HEK293 (cell line): ENCODE results near the gene PDLIM5.

ENCODE experiments used
- CTCF ChIA-PET: fragments of 350-600 bp; formaldehyde crosslinking; extraction: SDS; loops from one replicate; lab custom pipeline; 2021; ENCODE audit warnings: antibody characterized with exemption; lab: Yijun Ruan, JAX
- POLR2A ChIA-PET: fragments of 300-600 bp; formaldehyde crosslinking; extraction: SDS; loops from one replicate; lab custom pipeline; 2020; ENCODE audit warnings: antibody characterized with exemption, inconsistent platforms; lab: Yijun Ruan, JAX
- H3K27ac ChIP-seq: fragments of 200-500 bp; sonication (Bioruptor generic); 2 replicates; pipeline ENCODE4 v1.5.1; 2014; ENCODE audit warnings: low read depth, low read length, control low read depth, inconsistent platforms; ENCODE audit errors: extremely low read depth
- H3K36me3 ChIP-seq, 2 experiments: fragments of 200-500 bp in 1 of 2; sonication (Bioruptor generic) in 1 of 2; 1 replicate in 1 of 2; 2 replicates in 1 of 2; pipeline ENCODE4 v1.5.1; 2014 to 2017; ENCODE audit warnings: inconsistent platforms in 2 of 2, low read length in 2 of 2; ENCODE audit not compliant: control insufficient read depth in 2 of 2, insufficient read depth in 1 of 2
- H3K4me1 ChIP-seq: fragments of 200-500 bp; sonication (Bioruptor generic); 2 replicates; pipeline ENCODE4 v1.5.1; 2014; ENCODE audit warnings: mild to moderate bottlenecking, low read length, inconsistent platforms; ENCODE audit not compliant: control insufficient read depth, insufficient read depth
- H3K4me3 ChIP-seq: 2 replicates; pipeline ENCODE4 v1.5.1; 2011; ENCODE audit warnings: low read depth, mild to moderate bottlenecking, control low read depth, low read length, moderate library complexity
- H3K9me3 ChIP-seq: fragments of 200-500 bp; sonication (Bioruptor generic); 2 replicates; pipeline ENCODE4 v1.5.1; 2014; ENCODE audit warnings: low read depth, low read length, inconsistent platforms; ENCODE audit not compliant: control insufficient read depth, insufficient read depth
- FEZF1 ChIP-seq: fragments of 450-650 bp; formaldehyde crosslinking; IDR thresholded peaks from 2 replicates; pipeline ENCODE4 v1.5.1; 2016; ENCODE audit warnings: missing biosample characterization, missing genetic modification characterization
- HIC1 ChIP-seq: fragments of 450-650 bp; formaldehyde crosslinking; IDR thresholded peaks from 2 replicates; pipeline ENCODE4 v1.5.1; 2016; ENCODE audit warnings: missing biosample characterization, missing genetic modification characterization
- KLF16 ChIP-seq: fragments of 450-650 bp; formaldehyde crosslinking; IDR thresholded peaks from 2 replicates; pipeline ENCODE4 v1.5.1; 2017; ENCODE audit warnings: missing biosample characterization, missing genetic modification characterization
- ZNF114 ChIP-seq: fragments of 450-650 bp; formaldehyde crosslinking; IDR thresholded peaks from 2 replicates; pipeline ENCODE4 v1.5.0; 2017; ENCODE audit warnings: missing biosample characterization, missing genetic modification characterization
- ZNF2 ChIP-seq: fragments of 450-650 bp; formaldehyde crosslinking; IDR thresholded peaks from 2 replicates; pipeline ENCODE4 v1.5.1; 2016; ENCODE audit warnings: missing biosample characterization, missing genetic modification characterization
- ZNF311 ChIP-seq: fragments of 450-650 bp; formaldehyde crosslinking; IDR thresholded peaks from 2 replicates; pipeline ENCODE4 v1.5.1; 2017; ENCODE audit warnings: missing biosample characterization, missing genetic modification characterization, borderline replicate concordance
- ZNF324 ChIP-seq: fragments of 450-650 bp; formaldehyde crosslinking; IDR thresholded peaks from 2 replicates; pipeline ENCODE4 v1.5.1; 2016; ENCODE audit warnings: missing biosample characterization, missing genetic modification characterization
- ZNF513 ChIP-seq: fragments of 450-650 bp; IDR thresholded peaks from 2 replicates; pipeline ENCODE4 v1.5.1; 2018; ENCODE audit warnings: missing biosample characterization, missing genetic modification characterization
- ZNF514 ChIP-seq: fragments of 450-650 bp; formaldehyde crosslinking; IDR thresholded peaks from 2 replicates; pipeline ENCODE4 v1.5.1; 2016; ENCODE audit warnings: missing biosample characterization, missing genetic modification characterization
- ZNF555 ChIP-seq: fragments of 450-650 bp; formaldehyde crosslinking; conservative IDR thresholded peaks from 2 replicates; pipeline ENCODE4 v1.5.1; 2017; ENCODE audit warnings: missing biosample characterization, mild to moderate bottlenecking, missing genetic modification characterization, inconsistent platforms
- ZNF747 ChIP-seq: fragments of 450-650 bp; formaldehyde crosslinking; IDR thresholded peaks from 2 replicates; pipeline ENCODE4 v1.5.1; 2016; ENCODE audit warnings: missing biosample characterization, missing genetic modification characterization
- TF ChIP-seq, protein P1 (sequence below): fragments of 450-650 bp; formaldehyde crosslinking; conservative IDR thresholded peaks from 2 replicates; pipeline ENCODE4 v1.5.1; 2016; ENCODE audit warnings: low read depth, missing biosample characterization, missing genetic modification characterization
- TF ChIP-seq, protein P2 (sequence below): fragments of 450-650 bp; formaldehyde crosslinking; IDR thresholded peaks from 2 replicates; pipeline ENCODE4 v1.5.1; 2017; ENCODE audit warnings: missing biosample characterization, missing genetic modification characterization

PDLIM5 gene

DNA sequence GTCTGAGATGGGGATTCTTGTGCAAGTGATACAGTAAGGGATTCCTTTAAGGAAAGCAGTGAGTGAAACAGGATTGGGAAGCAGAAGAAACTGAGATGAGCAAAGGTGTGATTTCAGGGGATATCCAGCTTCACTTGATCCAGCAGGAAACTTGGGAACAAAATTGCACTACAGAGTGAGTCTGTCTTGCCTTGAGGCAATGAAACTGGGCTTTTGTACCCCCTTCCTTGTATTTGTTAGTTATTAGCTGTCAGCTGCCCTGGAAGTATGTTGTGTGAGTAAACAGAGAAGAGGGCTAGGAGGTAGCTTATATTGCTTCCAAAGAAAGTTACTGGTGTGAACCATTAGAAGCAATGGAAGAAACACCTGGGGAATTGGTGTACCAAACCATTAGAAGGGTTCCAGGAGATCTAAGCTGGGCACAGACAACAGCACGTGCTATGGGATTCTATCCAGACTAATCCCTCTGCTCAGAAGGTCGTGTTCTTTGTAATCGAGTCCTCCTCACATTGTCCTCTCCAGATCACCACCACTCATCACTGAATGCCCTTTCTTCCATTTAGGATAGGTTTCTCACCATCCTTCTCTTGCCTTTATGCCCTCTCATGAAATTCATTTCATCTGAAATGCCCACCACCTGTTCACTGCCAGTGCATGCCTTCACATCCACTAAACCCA, 76.0 kb downstream of the PDLIM5 start:
- ChIA-PET POLR2A (no interaction called here), CTCF (no interaction called here)
- H3K36me3 ChIP-seq: no peaks in the 10 kb centered on the region
- no peak overlapping the region for H3K27ac ChIP-seq
- H3K4me3 ChIP-seq: no peak overlapping the region
- peaks cover 7% of the 10 kb centered on the region for H3K4me1 ChIP-seq
- TF ChIP-seq ZNF324 (tag by site-specific recombination): no peak
- TF ChIP-seq ZNF513 (tag by site-specific recombination): no peak
- TF ChIP-seq, protein P1, sequence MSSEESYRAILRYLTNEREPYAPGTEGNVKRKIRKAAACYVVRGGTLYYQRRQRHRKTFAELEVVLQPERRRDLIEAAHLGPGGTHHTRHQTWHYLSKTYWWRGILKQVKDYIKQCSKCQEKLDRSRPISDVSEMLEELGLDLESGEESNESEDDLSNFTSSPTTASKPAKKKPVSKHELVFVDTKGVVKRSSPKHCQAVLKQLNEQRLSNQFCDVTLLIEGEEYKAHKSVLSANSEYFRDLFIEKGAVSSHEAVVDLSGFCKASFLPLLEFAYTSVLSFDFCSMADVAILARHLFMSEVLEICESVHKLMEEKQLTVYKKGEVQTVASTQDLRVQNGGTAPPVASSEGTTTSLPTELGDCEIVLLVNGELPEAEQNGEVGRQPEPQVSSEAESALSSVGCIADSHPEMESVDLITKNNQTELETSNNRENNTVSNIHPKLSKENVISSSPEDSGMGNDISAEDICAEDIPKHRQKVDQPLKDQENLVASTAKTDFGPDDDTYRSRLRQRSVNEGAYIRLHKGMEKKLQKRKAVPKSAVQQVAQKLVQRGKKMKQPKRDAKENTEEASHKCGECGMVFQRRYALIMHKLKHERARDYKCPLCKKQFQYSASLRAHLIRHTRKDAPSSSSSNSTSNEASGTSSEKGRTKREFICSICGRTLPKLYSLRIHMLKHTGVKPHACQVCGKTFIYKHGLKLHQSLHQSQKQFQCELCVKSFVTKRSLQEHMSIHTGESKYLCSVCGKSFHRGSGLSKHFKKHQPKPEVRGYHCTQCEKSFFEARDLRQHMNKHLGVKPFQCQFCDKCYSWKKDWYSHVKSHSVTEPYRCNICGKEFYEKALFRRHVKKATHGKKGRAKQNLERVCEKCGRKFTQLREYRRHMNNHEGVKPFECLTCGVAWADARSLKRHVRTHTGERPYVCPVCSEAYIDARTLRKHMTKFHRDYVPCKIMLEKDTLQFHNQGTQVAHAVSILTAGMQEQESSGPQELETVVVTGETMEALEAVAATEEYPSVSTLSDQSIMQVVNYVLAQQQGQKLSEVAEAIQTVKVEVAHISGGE (tag by site-specific recombination): no peak
- TF ChIP-seq ZNF311: no peak
- TF ChIP-seq, all 188 proteins: peak for 0
- no peaks in the 10 kb centered on the region for H3K9me3 ChIP-seq

GRCh38 chr4:94528792-94529451, 77.2 kb downstream of the PDLIM5 start:
- Histone ChIP-seq H3K9me3 (no peaks in the 10 kb centered on the region), H3K4me3 (no peak overlapping the region), H3K36me3 (no peaks in the 10 kb centered on the region), H3K27ac (no peak overlapping the region)
- CTCF ChIA-PET: no interaction called here
- POLR2A ChIA-PET: no interaction called here
- TF ChIP-seq ZNF2 (tag by site-specific recombination) (no peak), ZNF514 (tag by site-specific recombination) (no peak), ZNF747 (tag by site-specific recombination) (no peak), HIC1 (tag by site-specific recombination) (no peak), ZNF114 (tag by site-specific recombination) (no peak), ZNF555 (tag by site-specific recombination) (no peak)
- TF ChIP-seq, all 188 proteins: peak for 0
- H3K4me1 ChIP-seq: peaks cover 7% of the 10 kb centered on the region

DNA sequence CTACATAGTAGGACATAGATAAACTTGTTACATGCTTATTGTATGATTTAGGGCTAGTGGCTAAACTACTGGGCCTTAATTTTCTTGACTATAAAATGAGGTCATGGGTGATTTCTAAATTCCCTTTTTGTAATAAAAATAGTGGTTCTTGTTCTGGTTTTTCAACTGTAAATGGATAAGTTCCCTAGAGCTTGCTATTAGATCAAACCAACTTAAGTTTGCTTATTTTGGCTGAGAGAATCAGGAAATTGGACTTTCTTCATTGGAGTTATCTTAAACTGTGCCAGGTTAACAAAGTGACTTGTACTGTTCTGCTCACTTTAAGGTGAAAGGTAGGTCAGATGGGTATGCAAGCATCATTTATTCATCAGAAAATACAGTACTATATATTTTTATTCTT, 78.3 kb downstream of the PDLIM5 start:
- POLR2A ChIA-PET: no interaction called here
- no peaks in the 10 kb centered on the region for H3K9me3 ChIP-seq
- H3K27ac ChIP-seq: no peak overlapping the region
- H3K4me3 ChIP-seq: no peak overlapping the region
- peaks cover 11% of the 10 kb centered on the region for H3K4me1 ChIP-seq
- TF ChIP-seq KLF16 (tag by site-specific recombination) (no peak), FEZF1 (tag by site-specific recombination) (0 out of 2 replicates have a peak, but pooled peaks have one; percentile 26)
- TF ChIP-seq, protein P2, sequence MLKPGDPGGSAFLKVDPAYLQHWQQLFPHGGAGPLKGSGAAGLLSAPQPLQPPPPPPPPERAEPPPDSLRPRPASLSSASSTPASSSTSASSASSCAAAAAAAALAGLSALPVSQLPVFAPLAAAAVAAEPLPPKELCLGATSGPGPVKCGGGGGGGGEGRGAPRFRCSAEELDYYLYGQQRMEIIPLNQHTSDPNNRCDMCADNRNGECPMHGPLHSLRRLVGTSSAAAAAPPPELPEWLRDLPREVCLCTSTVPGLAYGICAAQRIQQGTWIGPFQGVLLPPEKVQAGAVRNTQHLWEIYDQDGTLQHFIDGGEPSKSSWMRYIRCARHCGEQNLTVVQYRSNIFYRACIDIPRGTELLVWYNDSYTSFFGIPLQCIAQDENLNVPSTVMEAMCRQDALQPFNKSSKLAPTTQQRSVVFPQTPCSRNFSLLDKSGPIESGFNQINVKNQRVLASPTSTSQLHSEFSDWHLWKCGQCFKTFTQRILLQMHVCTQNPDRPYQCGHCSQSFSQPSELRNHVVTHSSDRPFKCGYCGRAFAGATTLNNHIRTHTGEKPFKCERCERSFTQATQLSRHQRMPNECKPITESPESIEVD (tag by site-specific recombination): peak; percentile 66
- TF ChIP-seq, all 188 proteins: peak for 2
- H3K36me3 ChIP-seq: no peaks in the 10 kb centered on the region
- CTCF ChIA-PET: no interaction called here
